Ovary (tissue), 9 donors: Measurements from ENCODE around the gene FBXO34. TPM values are rescaled to one million over a fixed set of nuclear protein-coding genes. Genes with fewer than 3 reads are reported as not detected.

ENCODE experiments used
- DNase-seq, 5 donors: peaks; one replicate each; pipeline ENCODE4 v3.0.0-alpha.2; 2019 to 2020
- H3K27ac ChIP-seq, 2 donors: fragments of 200-600 bp; one replicate each; pipeline versions ENCODE4 v1.5.1 to v1.8.0; 2019 to 2022
- H3K27me3 ChIP-seq: fragments of 200-600 bp; one replicate; pipeline ENCODE4 v1.8.0; 2022
- H3K36me3 ChIP-seq: fragments of 200-600 bp; sonication (generic); one replicate; pipeline ENCODE4 v1.5.1; 2019
- H3K4me1 ChIP-seq: one replicate; pipeline ENCODE4 v1.8.1; 2013; ENCODE audit warnings: mild to moderate bottlenecking, moderate library complexity; ENCODE audit not compliant: insufficient read depth
- H3K4me3 ChIP-seq: fragments of 200-600 bp; sonication (generic); one replicate; pipeline ENCODE4 v1.5.1; 2017
- H3K9me3 ChIP-seq, 2 donors: fragments of 200-600 bp in 1 of 2; sonication (generic) in 1 of 2; one replicate each; pipeline versions ENCODE4 v1.5.1 to v1.8.1; 2013 to 2019; ENCODE audit warnings: mild to moderate bottlenecking in 1 of 2, moderate library complexity in 1 of 2
- EP300 ChIP-seq: sonication (generic); formaldehyde crosslinking; IDR thresholded peaks from one replicate; pipeline ENCODE4 v1.6.1; 2017; ENCODE audit warnings: antibody characterized with exemption
- POLR2A ChIP-seq: fragments of 450-650 bp; IDR thresholded peaks from one replicate; pipeline ENCODE4 v1.6.1; 2017; ENCODE audit warnings: antibody characterized with exemption, mild to moderate bottlenecking, moderate library complexity
- WGBS, 3 donors: extraction: QIAGEN DNeasy Blood & Tissue Kit in 1 of 3; methylation state at CpG; one replicate each; pipeline versions ENCODE4 v1.1.5 to v1.1.7; 2013 to 2017; 5-methylcytosine and 5-hydroxymethylcytosine counted together
- intact Hi-C, 4 donors: fragments of 100-400 bp; cut with DNase I; formaldehyde crosslinking; loops; one replicate each; pipeline versions ENCODE4 v1.11.0 to v1.15.1; 2022 to 2023
- polyA plus RNA-seq, 2 donors: library from polyadenylated mRNA; stranded (reverse); fragments of 200-250 nt in 1 of 2; fragments of 350-450 nt in 1 of 2; fragmentation: Illumina TruSeq in 1 of 2; extraction: RNeasy Lipid Tissue Mini Kit (QIAGEN cat#74804) in 1 of 2; gene quantifications; one replicate each; pipeline ENCODE4 v1.2.3, GENCODE V29; 2013 to 2014
- total RNA-seq, 7 donors: library from RNA; depleted of rRNA in 2 of 7; stranded (reverse); fragments of >200 nt in 2 of 7; fragmentation: NEBNext Ultra II Directional in 3 of 7; extraction: Animal tissue kit (Norgen Biotek cat#: 25700) in 3 of 7; gene quantifications; one replicate each; pipeline versions ENCODE4 v1.1.0 to v1.2.4, GENCODE V29; 2016 to 2023
- TF ChIP-seq, protein P1 (sequence below), 3 donors: fragments of 450-650 bp in 2 of 3; fragments of 200-600 bp in 1 of 3; IDR thresholded peaks; one replicate each; pipeline versions ENCODE4 v1.5.1 to v1.8.0; 2016 to 2022; ENCODE audit warnings: antibody characterized with exemption in 3 of 3, mild to moderate bottlenecking in 1 of 3
- donor health status: DM: no; HTN: no; CAD: no; lungs with moderate emphysema.
- donor health status: DM: no; HTN: no; CAD: no.
- donor health status: Bipolar disorder and iron deficiency.
- donor health status: DM: yes; HTN: yes; CAD: no.
- donor health status: DM: no; HTN: no; CAD: no.
- donor health status: DM: yes; HTN: yes; CAD: no.

Gene FBXO34
- total and polyA plus RNA-seq, 9 donors, result 11.4 to 29.8 (median 20.8) TPM

DNA sequence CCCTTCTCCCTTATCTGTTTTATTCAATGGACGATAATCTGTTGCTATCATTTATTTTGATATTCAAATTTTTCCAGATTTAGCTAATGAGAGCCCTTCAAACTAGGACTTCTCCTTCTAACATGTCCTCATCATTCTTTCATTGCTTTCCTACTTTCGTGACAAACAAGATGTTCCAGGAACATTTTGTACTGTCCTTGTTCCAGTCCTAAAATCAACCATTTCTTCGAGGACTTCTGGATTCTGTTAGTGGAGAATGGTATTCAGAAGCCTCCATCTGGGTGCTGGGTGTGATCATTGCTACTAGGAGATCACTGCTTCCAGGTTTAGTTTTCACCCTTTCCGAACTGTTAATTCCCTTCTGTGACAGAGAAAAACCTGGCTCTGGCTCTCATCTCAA is 29.5 kb upstream of the FBXO34 start:
- no peak for TF ChIP-seq POLR2A
- no peak for TF ChIP-seq EP300
- TF ChIP-seq, protein P1, sequence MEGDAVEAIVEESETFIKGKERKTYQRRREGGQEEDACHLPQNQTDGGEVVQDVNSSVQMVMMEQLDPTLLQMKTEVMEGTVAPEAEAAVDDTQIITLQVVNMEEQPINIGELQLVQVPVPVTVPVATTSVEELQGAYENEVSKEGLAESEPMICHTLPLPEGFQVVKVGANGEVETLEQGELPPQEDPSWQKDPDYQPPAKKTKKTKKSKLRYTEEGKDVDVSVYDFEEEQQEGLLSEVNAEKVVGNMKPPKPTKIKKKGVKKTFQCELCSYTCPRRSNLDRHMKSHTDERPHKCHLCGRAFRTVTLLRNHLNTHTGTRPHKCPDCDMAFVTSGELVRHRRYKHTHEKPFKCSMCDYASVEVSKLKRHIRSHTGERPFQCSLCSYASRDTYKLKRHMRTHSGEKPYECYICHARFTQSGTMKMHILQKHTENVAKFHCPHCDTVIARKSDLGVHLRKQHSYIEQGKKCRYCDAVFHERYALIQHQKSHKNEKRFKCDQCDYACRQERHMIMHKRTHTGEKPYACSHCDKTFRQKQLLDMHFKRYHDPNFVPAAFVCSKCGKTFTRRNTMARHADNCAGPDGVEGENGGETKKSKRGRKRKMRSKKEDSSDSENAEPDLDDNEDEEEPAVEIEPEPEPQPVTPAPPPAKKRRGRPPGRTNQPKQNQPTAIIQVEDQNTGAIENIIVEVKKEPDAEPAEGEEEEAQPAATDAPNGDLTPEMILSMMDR (IDR thresholded peaks at IDR 0.05), result no peak
- H3K36me3 ChIP-seq, result no peaks in the 10 kb centered on the region
- no peaks in the 10 kb centered on the region for H3K27me3 ChIP-seq
- H3K4me3 ChIP-seq, result no peak overlapping the region
- no peaks in the 10 kb centered on the region for H3K9me3 ChIP-seq
- WGBS, 3 donors, result 45 to 59% (median 55%) methylated on average over 4 of the region's 4 CpGs
- H3K27ac ChIP-seq, result no peak overlapping the region
- intact Hi-C loops, result no loop called here
- no peaks in the 10 kb centered on the region for H3K4me1 ChIP-seq
- DNase-seq, result no peak

DNA sequence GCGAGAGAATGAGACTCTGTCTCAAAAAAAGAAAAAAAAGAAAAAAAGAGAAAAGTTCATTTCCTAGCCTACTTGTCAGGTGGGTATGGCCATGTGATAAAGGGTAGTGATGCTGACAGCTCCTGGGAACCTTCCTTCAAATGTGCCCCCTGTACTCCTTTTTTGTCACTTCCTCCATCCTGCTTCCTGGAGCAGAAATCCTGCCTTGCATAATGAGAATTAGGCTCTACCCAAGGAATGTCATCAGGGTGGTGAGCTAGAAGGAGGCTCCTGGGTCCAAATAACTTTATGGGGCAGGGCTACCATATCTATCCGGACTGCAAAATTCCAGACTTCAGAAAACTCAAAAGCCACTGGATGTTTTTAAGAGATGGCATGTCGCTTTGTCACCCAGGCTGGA is 27.8 kb upstream of the FBXO34 start:
- intact Hi-C loops, result no loop called here
- DNase-seq, result no peak
- H3K4me3 ChIP-seq, result no peak overlapping the region
- TF ChIP-seq, protein P1 (IDR thresholded peaks at IDR 0.05), result no peak
- TF ChIP-seq POLR2A (no peak), EP300 (no peak)
- H3K4me1 ChIP-seq, result no peaks in the 10 kb centered on the region
- H3K27ac ChIP-seq, result no peak overlapping the region
- WGBS, 3 donors, result 81 to 96% (median 91%) methylated on average over 3 of the region's 3 CpGs
- H3K36me3 ChIP-seq, result no peaks in the 10 kb centered on the region
- no peaks in the 10 kb centered on the region for H3K9me3 ChIP-seq
- H3K27me3 ChIP-seq, result no peaks in the 10 kb centered on the region

DNA sequence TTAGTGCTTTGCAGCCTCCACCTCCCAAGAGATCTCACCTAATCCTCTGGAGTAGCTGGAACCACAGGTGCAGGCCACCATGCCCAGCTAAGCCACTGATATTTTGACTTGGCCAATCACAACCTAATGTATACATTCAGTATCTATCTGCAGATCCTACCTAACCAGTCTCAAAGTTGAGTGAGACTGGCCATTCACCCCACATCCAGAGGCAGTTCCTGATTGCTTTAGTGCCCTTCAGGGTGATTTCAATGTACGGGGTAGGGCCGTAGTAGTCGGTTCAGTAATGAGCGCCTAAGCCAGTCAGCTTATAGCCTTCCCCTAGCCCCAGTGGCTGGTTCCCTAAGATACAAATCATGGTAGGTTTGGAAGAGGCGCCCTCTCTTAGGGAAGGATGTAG is 27.4 kb upstream of the FBXO34 start:
- Histone ChIP-seq H3K4me1 (no peaks in the 10 kb centered on the region), H3K4me3 (no peak overlapping the region), H3K27ac (no peak overlapping the region), H3K27me3 (no peaks in the 10 kb centered on the region), H3K9me3 (no peaks in the 10 kb centered on the region), H3K36me3 (no peaks in the 10 kb centered on the region)
- WGBS, 3 donors, result 84 to 94% (median 92%) methylated on average over 5 of the region's 5 CpGs
- no peak for TF ChIP-seq EP300
- TF ChIP-seq, protein P1 (IDR thresholded peaks at IDR 0.05), result no peak
- no peak for TF ChIP-seq POLR2A
- intact Hi-C loops, result no loop called here
- DNase-seq, result no peak

DNA sequence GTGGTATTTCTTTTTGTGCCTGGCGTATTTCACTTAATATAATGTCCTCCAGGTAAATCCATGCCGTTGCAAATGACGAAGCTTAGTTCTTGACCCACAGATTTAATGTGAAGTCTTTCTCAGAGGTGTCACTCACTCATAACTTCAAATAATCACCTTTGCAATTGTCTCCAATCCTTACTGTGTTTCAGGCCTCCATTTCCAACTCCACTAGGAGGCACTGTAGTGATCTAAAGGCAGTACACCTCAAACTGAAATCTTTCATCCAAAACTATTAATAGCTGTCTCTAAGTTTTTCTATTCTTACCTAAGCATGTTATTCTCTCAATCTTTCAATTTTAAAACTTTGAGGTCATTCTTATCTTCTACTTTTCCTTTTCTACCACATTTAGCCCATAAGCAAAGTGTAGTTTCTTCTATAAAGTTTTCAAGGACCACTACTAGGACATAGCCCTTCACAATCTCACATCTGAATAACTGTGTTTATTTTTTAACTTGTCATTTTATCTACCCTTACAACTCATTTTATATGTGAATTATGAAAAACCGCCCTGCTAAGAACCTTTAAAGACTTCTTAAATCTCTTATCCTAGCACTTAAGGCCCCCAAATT is 25.5 kb upstream of the FBXO34 start:
- intact Hi-C loops, result no loop called here
- Histone ChIP-seq H3K9me3 (no peaks in the 10 kb centered on the region), H3K36me3 (no peaks in the 10 kb centered on the region), H3K27ac (no peak overlapping the region), H3K4me1 (no peaks in the 10 kb centered on the region), H3K4me3 (no peak overlapping the region), H3K27me3 (no peaks in the 10 kb centered on the region)
- DNase-seq, result no peak
- 73 to 80% (median 80%) methylated on average over 4 of the region's 4 CpGs for WGBS, 3 donors
- TF ChIP-seq EP300 (no peak), POLR2A (no peak)
- TF ChIP-seq, protein P1 (IDR thresholded peaks at IDR 0.05), result no peak
